ENCODE data around the gene GABRG2. TPM values are rescaled to one million over a fixed set of nuclear protein-coding genes. Genes with fewer than 3 reads are reported as not detected.
A peak's percentile ranks its signal among the peaks of the same experiment; 100 is the strongest.
"Not testable (repeated sequence)": the region's sequence is repeated elsewhere in the genome, so short reads cannot be mapped to it uniquely, and the experiment has no call there.

The GABRG2 gene
- not detected in 2 replicates for total RNA-seq

- no peak for DNase-seq
These were observed at the start of gene GABRG2 for GRCh38 chr5:162067655-162068411. GABRG2 (plus strand) TSS chr5:162067773; CDS start chr5:162068000, 227 bp downstream.

DNA sequence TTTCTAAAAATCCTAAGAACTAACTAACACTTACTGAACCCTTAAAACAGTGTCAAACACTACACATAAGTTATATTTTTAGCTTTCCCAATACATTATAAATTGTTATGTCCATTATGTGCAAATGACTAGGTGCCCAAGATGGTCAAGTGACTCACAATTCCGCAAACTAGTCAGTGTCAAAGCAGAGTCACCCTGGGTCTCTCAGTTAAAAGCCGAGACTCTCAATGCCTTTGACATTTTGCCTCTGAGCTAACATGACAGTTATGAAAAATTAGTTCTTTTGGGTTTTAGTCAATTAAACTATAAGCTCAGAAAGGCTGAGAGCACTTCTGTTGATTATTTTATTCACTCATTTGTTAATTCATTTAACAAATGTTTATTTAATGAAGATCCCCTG, 42.3 kb upstream of the GABRG2 start:
- DNase-seq = no peak

DNA sequence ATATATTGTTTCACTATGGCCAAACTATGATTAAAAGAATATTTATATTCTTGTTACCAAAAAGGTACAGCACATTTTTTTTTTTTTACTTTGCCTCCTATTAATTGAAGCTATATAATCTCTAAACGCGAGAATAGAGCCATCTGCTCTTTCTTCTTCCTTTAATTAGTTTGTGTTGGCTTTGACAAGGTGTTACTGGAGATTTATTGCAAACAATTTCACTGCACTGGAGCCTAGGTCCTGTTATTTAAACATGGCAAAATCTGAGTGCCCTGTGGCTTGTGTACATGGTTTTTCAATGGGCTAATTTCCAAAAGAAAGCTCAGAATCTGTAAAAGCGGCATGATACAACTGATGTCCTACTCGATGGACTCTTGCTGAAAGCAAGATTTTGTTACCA, 40.8 kb upstream of the GABRG2 start:
- DNase-seq = no peak

- DNase-seq = no peak
These were observed 30.1 kb upstream of the GABRG2 start for GRCh38 chr5:162037431-162037830.

- DNase-seq = no peak
These were observed 20.3 kb upstream of the GABRG2 start for GRCh38 chr5:162047279-162047678.

- no peak for DNase-seq
These were observed 14.9 kb upstream of the GABRG2 start for GRCh38 chr5:162052676-162053075.

DNA sequence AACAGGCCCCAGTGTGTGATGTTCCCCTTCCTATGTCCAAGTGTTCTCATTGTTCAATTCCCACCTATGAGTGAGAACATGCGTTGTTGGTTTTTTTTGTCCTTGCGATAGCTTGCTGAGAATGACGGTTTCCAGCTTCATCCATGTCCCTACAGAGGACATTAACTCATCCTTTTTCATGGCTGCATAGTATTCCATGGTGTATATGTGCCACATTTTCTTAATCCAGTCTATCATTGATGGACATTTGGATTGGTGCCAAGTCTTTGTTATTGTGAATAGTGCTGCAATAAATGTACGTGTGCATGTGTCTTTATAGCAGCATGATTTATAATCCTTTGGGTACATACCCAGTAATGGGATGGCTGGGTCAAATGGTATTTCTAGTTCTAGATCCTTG, 12.5 kb upstream of the GABRG2 start:
- DNase-seq = not testable (repeated sequence)

- no peak for DNase-seq
These were observed 411 bp upstream of the GABRG2 start for GRCh38 chr5:162067162-162067561.

DNA sequence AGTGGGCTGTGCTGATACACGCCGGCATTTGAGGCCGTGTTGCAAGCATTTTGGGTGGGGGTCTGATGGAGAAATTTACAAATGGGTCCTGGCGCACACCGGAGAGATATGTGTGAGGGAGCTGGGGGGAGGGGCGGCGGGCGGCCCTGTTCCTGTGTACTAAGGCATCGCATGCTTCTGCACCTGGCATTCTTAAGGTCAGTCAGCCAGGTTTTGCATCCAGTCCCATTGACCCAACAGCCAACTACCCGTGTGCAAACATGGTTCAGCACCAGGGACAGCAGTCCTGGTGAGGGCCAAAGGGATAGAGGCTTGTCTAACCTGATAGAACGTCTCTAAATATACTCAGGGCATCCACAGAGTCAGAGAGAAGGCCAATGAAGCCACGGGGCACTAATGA, 839 bp downstream of the GABRG2 start:
- DNase-seq = peak; percentile 1

GRCh38 chr5:162068936-162069335, 1.4 kb downstream of the GABRG2 start:
- DNase-seq = no peak

- no peak for DNase-seq
These were observed 11.2 kb downstream of the GABRG2 start for GRCh38 chr5:162078805-162079204.

DNA sequence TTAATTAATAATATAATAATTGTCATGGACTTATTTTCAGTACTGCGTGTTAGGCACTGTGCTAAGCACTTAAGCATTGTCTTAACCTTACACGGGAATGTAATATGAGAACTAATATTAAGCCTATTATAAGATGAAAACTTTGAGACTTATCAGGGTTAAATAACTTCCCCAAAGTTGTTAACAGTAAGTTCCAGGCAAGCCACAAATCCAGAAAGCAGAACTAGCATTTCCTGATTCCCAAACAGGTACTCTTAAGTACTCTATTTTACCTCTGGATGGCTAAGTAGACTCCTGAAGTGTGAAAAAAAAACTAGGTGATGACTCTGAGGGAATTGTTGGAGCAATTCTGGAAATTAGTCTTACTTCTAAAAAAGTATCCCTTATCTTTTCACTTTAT, 23.8 kb downstream of the GABRG2 start:
- no peak for DNase-seq

DNA sequence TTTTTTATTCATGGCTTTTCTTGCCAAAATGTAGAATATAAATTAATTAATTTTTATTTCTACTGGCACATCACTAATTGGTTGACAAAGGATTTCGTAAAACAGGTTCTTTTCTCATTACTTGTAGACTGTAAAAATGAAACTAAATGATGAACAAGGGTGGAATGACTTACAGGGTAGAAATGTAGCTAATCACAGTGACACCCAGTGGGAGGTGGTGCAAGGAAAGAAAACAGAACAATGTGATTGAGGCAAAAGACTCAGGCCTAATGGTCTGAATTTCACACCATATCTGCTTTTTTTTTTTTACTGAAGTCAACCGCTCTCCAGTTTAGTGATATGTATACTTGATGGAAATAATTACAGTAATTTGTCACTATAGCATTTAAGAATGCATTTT, 28.9 kb downstream of the GABRG2 start:
- no peak for DNase-seq

DNA sequence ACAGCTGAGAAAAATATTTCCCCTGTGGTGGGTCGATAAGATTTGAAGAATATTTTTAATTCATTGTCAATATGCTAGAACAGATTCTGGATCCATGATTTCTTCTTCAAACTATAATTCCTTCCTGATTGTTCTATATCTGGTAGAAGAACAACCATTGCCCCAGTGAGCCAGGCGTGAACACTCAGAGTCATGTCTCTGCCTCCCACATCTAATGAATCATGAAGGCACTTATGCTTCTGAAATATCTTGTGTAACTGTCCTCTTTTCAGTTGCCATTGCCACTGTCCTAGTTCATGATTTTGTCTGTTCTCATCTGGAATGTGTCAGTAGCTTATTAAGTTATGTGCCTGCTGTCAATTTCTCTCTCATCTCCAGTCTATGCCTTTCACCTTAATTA, 40.0 kb downstream of the GABRG2 start:
- no peak for DNase-seq

GRCh38 chr5:162119801-162120200, 52.2 kb downstream of the GABRG2 start:
- DNase-seq = no peak

DNA sequence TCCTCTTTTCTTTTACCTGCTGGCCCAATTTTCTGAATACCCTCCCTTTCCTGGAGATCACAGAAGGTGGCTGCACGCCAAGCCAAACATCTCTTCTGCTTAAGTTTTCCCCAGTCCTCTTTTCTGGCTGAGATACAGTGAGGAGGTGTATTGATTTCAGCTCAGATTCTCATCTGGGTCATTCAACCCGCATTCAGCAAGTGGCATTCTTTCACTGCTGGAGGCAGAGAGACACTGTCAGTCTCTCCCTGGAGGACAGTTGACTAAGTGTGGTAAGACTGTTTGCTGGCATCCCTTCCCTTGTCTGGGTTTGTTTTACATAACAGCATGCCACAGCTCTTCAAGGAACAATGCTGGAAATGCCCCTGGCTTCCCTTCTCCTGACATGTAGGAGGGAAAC, 60.5 kb downstream of the GABRG2 start:
- DNase-seq = no peak

GRCh38 chr5:162132348-162132747, 64.8 kb downstream of the GABRG2 start:
- DNase-seq = no peak

GRCh38 chr5:162139190-162139589, 71.6 kb downstream of the GABRG2 start:
- DNase-seq = no peak

- no peak for DNase-seq
These were observed 86.7 kb downstream of the GABRG2 start for GRCh38 chr5:162154242-162154641.

DNA sequence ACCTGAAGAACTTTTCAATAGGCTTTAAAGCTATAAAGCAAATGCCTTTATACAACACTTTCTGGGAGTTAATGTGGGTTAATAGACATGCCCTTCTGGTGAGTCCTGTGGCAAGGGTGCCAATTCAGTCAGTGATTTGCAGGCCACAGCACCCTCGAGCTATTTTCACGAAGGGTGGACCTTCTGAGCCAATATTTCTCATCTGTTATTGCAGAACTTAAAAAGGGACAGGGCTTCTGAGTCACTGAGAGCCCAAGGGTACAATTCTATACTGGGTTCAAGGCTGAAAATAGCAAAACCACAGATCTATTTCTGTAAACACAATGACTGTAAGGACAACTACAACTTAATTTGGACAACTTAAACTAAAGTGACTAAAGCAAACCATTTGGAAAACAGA, 92.8 kb downstream of the GABRG2 start:
- DNase-seq = no peak

- DNase-seq = no peak
These were observed 96.1 kb downstream of the GABRG2 start for GRCh38 chr5:162163663-162164062.

GRCh38 chr5:162174358-162174974, 106.9 kb downstream of the GABRG2 start:
- DNase-seq = no peak

DNA sequence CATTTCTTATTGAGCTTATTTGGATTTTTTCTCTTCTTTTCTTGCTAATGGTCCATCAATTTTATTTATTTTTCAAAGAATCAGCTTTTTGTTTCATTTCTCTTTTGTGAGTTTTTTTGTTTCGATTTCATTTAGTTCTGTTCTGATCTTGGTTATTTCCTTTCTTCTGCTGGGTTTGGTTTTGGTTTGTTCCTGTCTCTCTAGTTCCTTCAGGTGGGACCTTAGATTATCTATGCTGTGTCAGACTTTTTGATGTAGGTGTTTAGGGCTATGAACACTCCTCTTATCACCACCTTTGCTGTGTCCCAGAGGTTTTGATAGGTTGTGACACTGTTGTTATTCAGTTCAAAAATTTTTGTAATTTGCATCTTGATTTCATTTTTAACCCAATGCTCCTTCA, 119.8 kb downstream of the GABRG2 start:
- no peak for DNase-seq

- no peak for DNase-seq
These were observed 122.1 kb downstream of the GABRG2 start for GRCh38 chr5:162189719-162190118.

DNA sequence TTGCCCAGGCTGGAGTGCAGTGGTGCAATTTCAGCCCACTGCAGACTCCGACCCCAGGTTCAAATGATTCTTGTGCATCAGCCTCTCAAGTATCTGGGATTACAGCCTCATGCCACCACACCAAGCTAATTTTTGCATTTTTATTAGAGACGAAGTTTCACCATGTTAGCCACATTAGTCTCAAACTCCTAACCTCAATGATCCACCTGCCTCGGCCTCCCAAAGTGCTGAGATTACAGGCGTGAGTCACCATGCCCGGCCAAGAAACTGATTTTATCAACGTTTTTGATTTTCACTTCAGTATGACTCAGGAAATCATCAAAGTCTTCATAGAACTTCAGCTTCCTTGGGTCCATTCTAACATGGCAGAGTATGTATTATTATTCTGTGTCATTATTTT, 125.4 kb downstream of the GABRG2 start:
- DNase-seq = no peak
